HG03520 (cell line): ENCODE data around the gene MRPL52.
A peak's percentile ranks its signal among the peaks of the same experiment; 100 is the strongest.
"Not testable (repeated sequence)": the region's sequence is repeated elsewhere in the genome, so short reads cannot be mapped to it uniquely, and the experiment has no call there.

Experiments
- ATAC-seq: cut with Tn5 transposase; IDR thresholded peaks from one replicate; pipeline ENCODE4 v1.9.1; 2021; ENCODE audit warnings: mild to moderate bottlenecking, moderate library complexity; ENCODE audit not compliant: unreplicated experiment

The MRPL52 gene

GRCh38 chr14:22808388-22809209 is 21.1 kb upstream of the MRPL52 start:
- ATAC-seq = no peak

- ATAC-seq = no peak
Observed at GRCh38 chr14:22811722-22812121, 18.0 kb upstream of the MRPL52 start.

DNA sequence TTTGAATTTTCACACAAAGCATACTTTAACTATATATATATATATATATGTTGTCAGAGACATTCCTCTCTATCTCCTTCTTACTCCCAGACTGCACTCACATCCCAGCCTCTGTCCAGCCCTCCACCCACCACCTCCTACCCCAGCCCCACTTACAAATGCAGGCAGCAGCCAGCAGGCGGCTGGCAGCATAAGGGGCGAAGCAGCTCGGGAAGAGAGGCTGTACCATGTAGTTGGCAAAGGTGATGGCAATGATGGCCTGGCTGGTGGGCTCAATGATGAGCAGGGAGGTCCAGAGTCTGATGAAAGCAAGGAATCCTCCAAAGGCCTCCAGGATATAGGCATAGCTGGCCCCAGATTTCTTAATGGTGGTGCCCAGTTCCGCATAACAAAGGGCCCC is 16.9 kb upstream of the MRPL52 start:
- ATAC-seq = no peak

DNA sequence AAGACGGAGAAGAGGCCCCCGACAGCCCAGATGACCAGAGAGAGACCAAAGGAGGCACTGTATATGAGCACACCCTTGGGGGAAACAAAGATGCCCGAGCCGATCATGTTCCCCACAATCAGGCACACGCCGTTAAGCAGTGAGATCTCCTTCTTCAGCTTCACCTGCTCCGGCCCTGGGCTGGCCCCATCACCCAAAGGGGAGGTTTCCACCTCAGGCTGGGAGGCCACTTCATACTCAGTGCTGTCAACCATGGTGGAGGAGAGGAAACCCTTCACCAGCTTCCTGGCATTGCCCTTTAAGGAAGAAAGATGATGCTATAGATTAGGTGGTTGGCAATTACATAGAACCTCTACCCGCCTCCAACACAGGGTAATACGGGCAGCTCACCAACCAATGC is 16.5 kb upstream of the MRPL52 start:
- ATAC-seq = no peak

DNA sequence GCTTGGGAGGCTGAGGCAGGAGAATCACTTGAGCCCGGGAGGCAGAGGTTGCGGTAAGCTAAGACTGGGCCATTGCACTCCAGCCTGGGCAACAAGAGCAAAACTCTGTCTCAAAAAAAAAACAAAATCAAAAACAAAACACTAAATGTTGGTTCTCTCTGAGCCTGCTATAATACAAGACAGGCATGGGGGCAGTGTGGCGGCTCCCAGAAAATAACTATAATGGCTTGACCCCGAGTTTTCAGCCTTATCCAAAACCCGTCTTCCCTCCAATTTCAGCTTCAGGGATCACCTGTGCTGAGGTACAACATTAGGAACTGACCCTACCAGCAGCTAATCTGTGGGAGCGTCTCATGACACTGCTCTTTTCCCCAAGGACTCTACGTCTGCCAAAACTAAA is 15.3 kb upstream of the MRPL52 start:
- no peak for ATAC-seq

GRCh38 chr14:22814941-22815713 is 14.6 kb upstream of the MRPL52 start, which contains the start of gene SLC7A7:
SLC7A7 (minus strand) TSS chr14:22815435; CDS start chr14:22813398, 2,037 bp downstream.
- ATAC-seq = no peak

- peak; percentile 47 for ATAC-seq
Observed at GRCh38 chr14:22819151-22819988, 10.3 kb upstream of the MRPL52 start.

GRCh38 chr14:22820731-22821130 is 9.0 kb upstream of the MRPL52 start:
- no peak for ATAC-seq

- no peak for ATAC-seq
Observed at GRCh38 chr14:22821193-22822015, 8.3 kb upstream of the MRPL52 start.

DNA sequence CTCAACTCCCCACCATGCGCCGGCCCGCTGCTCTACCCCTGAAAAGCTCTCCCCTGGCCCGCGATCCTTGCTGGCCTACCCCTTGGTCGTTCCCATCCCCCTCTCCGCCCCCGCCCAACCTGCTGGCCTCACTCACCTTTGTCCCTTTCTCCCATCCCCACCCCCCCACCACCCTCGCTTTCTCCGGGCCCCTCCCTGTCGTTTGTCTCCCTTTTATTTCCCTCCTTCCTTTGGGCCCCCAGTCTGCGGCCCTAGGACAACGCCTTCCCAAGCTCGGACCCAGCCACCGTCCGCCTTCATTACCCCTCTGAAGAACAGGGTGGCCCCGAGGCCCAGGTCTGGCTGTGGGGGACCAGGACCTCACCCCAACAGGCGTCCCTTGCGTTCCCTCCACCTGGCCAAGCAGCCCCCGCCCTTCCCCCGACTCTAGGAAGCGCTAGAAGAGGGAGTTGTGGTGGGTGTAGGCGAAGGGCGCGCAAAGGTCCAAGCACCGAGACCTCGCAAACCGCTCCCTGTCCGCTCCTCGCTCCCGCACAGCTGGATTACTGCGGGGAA is 7.6 kb upstream of the MRPL52 start:
- ATAC-seq = no peak

DNA sequence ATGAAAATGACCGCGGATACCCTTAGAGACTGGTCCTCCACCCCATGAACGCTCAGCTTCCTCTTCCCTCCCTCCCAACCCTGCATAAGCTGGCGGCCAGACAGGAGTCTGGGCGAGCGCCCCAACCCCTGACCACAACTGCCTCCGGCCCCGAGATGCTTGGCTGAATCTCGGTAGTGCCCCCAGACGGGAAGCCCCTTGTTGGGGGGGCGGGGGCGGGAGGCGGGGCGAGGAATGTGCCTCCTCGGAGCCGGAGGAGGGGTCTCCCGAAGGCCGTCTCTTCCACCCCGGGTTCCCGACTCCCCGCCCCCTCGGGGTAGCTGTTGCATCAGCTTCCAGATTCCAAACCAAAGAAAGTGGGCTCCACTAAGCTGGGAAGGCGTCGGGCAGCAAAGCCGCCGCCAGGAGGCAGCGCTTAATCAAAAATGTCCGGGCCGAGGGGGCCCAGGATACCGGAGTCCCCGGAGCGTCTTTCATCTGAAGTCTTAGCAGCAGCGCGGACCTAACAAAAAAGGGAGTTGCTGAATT is 7.1 kb upstream of the MRPL52 start:
- no peak for ATAC-seq

- ATAC-seq = no peak
Observed at GRCh38 chr14:22824711-22825359, 4.9 kb upstream of the MRPL52 start.

DNA sequence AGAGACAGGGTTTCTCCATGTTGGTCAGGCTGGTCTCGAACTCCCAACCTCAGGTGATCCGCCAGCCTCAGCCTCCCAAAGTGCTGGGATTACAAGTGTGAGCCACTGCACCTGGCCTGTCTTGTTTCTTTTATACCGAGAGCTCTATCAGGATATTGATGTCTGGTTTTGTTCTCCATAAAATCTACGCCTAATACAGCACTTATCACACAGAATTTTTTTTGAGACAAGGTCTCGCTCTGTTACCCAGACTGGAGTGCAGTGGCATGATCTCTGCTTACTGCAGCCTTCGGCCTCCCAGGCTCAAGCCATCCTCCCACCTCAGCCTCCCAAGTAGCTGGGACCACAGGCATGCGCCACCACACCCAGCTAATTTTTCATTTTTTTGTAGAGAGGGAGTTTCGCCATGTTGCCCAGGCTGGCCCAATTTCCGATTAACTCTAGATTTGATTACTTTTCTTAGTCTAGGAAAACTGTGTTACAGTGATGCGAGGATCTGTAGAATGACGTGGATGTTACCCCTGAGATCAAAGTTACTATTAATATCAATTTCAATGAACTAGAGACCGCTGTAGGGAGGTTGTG is 519 bp upstream of the MRPL52 start:
- not testable (repeated sequence) for ATAC-seq

GRCh38 chr14:22830443-22831010 is 840 bp downstream of the MRPL52 start:
- no peak for ATAC-seq

DNA sequence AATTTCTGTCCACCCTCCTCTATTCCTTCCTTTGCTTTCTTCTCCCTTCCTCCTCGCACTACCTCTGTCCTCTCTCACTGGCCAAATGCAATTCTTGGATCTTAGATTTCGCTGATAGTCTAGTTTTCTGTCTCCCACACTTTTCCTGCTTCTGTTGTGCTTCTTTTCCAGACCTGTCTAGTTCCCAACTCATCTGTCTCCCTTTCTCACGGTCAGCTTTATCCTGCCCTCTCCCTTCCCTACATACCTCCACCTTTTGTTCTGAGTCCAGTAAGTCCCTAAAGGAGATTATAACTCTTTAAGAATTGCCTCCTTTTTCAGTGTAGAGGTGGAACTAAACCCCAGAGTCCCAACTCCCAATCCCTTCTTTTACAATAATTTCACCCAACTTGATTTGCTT is 5.8 kb downstream of the MRPL52 start:
- no peak for ATAC-seq

- no peak for ATAC-seq
Observed at GRCh38 chr14:22836301-22837113, 6.8 kb downstream of the MRPL52 start, which contains the start of gene MMP14. MMP14 (plus strand) TSS chr14:22836585; CDS start chr14:22836818, 233 bp downstream.

DNA sequence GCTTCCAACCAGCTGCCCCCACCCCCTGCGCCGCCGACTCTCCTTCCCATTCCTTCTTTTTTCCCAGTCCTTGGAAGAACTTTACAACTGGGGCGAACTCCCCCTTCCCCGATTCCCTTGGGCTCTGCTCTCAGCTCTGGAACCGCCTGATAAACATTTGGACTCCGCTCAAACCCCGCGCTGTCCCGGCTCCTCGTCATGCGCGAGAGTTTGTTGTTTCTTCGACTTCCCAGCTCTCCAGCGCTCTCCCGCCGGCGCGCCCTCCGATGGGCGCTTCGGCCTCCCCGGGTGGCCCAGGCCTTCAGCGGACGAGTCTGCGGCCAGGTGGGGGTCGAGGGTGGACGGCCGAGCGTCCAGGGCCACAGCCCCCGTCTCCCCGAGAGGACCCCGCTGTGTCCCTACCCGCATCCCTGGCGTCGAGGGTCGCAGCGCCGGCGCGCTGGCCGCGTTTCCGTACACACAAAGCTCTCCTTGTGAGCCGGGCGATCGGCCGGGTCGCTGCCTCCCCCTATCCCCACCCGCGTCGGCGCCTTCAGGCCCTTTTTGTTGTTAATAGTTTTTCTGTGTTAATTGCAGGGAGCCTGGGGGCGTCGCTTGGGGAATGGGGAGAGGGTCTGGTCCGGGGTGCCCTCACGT is 7.5 kb downstream of the MRPL52 start:
- ATAC-seq = no peak
